Measurements from ENCODE around the gene AKAP9.
"Not testable (repeated sequence)": the region's sequence is repeated elsewhere in the genome, so short reads cannot be mapped to it uniquely, and the experiment has no call there.

Gene AKAP9

DNA sequence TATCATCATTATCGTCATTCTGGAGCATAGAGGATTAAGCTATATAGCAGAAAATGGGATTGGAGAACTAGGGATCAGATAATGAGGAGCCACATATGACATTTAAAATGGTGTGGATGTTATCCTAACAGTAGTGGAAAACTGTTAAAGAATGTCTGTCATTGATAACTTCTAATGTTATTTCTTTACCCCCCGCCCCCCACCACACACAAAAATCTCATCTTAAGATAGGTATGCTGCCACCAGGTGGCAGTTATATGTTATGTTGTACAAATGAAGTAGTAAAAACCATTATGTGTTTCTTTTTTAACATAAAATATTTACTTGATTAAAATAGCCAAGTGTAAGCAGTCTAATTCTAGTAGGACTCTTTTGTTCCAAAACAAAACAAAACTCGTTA, 13.0 kb downstream of the AKAP9 start:
- ChIA-PET CTCF (interaction anchor here (0.8 to 2.8 kb wide), 6 partner anchors 11 to 508 kb away, joined by 3 to 12 read pairs (median 3); partner anchors contain the start of genes AKAP9 and MTERF1), POLR2A (no interaction called here)
- DNase-seq (ENCODE audit: extremely low spot score), result no peak
- TF ChIP-seq, protein P1, sequence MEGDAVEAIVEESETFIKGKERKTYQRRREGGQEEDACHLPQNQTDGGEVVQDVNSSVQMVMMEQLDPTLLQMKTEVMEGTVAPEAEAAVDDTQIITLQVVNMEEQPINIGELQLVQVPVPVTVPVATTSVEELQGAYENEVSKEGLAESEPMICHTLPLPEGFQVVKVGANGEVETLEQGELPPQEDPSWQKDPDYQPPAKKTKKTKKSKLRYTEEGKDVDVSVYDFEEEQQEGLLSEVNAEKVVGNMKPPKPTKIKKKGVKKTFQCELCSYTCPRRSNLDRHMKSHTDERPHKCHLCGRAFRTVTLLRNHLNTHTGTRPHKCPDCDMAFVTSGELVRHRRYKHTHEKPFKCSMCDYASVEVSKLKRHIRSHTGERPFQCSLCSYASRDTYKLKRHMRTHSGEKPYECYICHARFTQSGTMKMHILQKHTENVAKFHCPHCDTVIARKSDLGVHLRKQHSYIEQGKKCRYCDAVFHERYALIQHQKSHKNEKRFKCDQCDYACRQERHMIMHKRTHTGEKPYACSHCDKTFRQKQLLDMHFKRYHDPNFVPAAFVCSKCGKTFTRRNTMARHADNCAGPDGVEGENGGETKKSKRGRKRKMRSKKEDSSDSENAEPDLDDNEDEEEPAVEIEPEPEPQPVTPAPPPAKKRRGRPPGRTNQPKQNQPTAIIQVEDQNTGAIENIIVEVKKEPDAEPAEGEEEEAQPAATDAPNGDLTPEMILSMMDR (IDR thresholded peaks at IDR 0.05; ENCODE audit: control extremely low read depth, extremely low read depth, low read depth, missing control alignments), result peak; percentile 25

DNA sequence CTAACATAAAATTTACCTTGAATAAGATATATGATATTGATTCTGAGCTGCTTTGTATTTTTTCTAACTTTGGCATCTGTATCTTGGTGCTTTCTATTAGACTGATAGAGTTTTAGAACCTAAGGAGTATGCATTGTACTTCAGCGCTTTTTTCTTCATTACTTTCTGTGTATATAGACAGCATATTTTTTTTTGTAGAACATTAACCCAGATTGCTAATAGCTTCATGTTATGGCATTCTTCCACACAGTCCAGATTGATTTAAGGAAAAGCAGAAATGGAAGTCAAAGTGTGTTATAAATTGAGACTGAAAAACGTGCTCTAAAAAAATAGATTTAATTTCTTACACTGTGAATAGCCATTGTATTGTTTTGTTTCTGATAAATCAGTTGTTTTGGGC, 15.8 kb downstream of the AKAP9 start:
- CTCF ChIA-PET; DNase-seq (ENCODE audit: extremely low spot score); POLR2A ChIA-PET: not testable (repeated sequence)

DNA sequence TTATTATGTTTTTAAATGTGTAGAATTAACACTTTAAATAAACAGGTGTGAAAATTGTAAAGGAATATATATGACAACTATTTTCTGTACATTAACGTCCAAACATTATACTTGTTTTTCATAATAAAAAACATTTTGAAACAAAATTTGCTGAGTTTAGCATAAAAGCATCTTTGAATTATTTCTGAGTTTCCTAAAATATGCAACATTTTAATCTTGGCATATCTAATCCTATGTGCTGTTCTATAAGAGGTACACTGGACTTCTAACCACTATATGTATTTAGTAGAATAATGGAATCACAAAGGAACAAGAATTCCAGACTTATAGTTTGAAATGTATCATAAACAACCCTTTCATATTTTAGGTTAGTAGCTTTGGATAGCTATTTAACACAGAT, 16.6 kb downstream of the AKAP9 start:
- DNase-seq (ENCODE audit: extremely low spot score), result no peak
- TF ChIP-seq, protein P1 (IDR thresholded peaks at IDR 0.05; ENCODE audit: control extremely low read depth, extremely low read depth, low read depth, missing control alignments), result no peak
- ChIA-PET CTCF (interaction anchor here (1.0 kb wide), 1 partner anchor 8 kb away, joined by 3 read pairs; no protein-coding TSS in a partner anchor), POLR2A (no interaction called here)

DNA sequence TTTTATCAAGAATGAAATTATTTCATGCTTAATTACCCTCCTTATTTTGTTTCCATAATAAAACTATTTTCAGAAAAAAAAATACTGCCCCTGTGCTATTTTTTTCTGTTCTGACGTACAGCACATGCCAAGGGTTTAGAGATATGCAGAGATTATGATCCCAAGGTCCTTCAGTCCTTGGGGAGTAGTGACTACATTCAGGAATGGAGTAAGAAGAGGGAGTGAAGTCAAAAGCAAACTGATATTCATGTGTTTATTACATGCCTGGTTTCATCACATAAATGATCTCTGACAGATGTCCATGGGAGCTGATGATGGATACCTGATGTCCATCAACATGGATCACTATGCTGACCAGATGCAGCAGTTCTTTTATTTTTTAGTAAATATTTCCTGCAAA, 17.2 kb downstream of the AKAP9 start:
- ChIA-PET CTCF (interaction anchor here (1.0 kb wide), 1 partner anchor 8 kb away, joined by 3 read pairs; no protein-coding TSS in a partner anchor), POLR2A (no interaction called here)
- TF ChIP-seq, protein P1 (IDR thresholded peaks at IDR 0.05; ENCODE audit: control extremely low read depth, extremely low read depth, low read depth, missing control alignments), result no peak
- DNase-seq (ENCODE audit: extremely low spot score), result no peak

DNA sequence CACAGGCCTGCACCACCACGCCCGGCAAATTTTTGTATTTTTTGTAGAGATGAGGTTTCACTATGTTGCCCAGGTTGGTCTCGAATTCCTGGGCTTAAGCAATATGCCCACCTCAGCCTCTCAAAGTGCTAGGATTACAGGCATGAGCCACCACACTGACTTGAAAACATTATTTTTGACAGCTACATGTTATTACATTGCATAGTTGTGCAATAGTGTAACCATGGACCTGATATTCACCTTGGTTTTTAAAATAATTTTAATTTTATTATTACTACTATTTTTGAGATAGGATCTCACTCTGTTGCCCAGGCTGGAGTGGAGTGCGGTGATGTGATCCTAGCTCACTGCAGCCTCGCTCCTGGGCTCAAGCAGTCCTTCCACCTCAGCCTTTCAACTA, 18.4 kb downstream of the AKAP9 start:
- CTCF ChIA-PET, result interaction anchor here (1.0 kb wide), 1 partner anchor 11 kb away, joined by 6 read pairs; no protein-coding TSS in a partner anchor
- POLR2A ChIA-PET, result no interaction called here

DNA sequence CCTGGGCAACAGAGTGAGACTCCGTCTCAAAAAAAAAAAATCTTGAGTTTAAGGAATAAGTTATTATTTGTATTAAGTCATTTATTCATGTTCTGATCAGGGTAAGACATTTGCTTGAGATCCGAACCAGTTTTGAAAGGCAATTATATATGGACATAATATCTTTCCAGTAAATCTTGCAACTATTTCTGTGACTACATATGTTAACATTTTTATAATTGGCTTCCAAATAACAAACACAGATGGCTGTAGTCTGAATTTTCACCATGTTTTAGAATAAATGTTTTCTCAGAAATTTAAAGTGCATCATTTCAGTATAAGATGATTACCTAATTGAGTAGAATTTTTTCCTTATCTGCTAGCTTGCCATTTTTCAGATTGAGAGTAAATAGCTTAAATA, 21.2 kb downstream of the AKAP9 start:
- TF ChIP-seq, protein P1 (IDR thresholded peaks at IDR 0.05; ENCODE audit: control extremely low read depth, extremely low read depth, low read depth, missing control alignments), result no peak
- no peak for DNase-seq (ENCODE audit: extremely low spot score)
- CTCF ChIA-PET, result no interaction called here
- POLR2A ChIA-PET, result no interaction called here

More for the DNA sequence above, 18.4 kb downstream of the AKAP9 start:
- TF ChIP-seq, protein P1 (IDR thresholded peaks at IDR 0.05; ENCODE audit: control extremely low read depth, extremely low read depth, low read depth, missing control alignments), result no peak
- no peak for DNase-seq (ENCODE audit: extremely low spot score)

DNA sequence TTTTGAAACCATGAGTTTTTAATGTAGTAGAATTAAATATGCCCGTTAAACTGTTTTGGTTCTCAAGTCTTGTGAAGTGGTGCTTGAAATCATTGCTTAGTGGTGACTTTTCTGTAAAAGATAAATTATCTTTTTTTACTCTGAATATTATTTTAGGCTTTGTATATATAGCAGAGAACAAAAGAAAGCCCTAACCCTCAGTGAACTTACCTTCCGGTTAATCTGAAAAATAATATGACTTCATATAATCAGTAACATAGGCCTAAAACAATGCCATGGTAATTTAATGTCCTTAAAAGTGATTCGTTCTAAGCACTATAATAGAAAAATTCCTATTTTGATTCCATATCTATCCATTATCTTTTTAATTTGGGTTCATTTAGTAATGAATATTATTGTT, 21.8 kb downstream of the AKAP9 start:
- TF ChIP-seq, protein P1 (IDR thresholded peaks at IDR 0.05; ENCODE audit: control extremely low read depth, extremely low read depth, low read depth, missing control alignments), result no peak
- POLR2A ChIA-PET, result no interaction called here
- CTCF ChIA-PET, result no interaction called here
- DNase-seq (ENCODE audit: extremely low spot score), result no peak

DNA sequence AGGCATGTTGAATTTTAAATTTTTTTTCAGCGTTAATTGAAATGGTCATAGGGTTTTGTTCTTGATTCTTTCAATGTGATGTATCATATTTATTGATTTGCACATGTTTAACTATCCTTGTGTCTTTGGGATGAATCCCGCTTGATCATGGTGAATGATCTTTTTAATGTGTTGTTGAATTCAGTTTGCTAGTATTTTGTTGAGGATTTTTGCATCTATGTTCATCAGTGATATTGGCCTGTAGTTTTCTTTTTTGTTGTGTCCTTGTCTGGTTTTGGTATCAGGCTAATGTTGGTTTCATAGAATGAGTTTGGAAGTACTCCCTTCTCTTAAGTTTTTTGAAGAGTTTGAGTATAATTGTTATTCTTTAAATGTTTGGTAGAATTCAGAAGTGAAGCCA, 26.9 kb downstream of the AKAP9 start:
- POLR2A ChIA-PET; DNase-seq (ENCODE audit: extremely low spot score); CTCF ChIA-PET: not testable (repeated sequence)

Data from GM10248 (cell line).